ENCODE data around the gene DLGAP1.
"Not testable (repeated sequence)": the region's sequence is repeated elsewhere in the genome, so short reads cannot be mapped to it uniquely, and the experiment has no call there.

Gene DLGAP1

GRCh38 chr18:3478262-3478978 is 976.7 kb downstream of the DLGAP1 start:
- Histone ChIP-seq H3K4me3 (ENCODE audit: low read depth, low read length) (no peak overlapping the region), H3K36me3 (no peaks in the 10 kb centered on the region), H3K4me1 (no peaks in the 10 kb centered on the region), H3K27me3 (no peaks in the 10 kb centered on the region), H3K9me3 (no peaks in the 10 kb centered on the region)
- DNase-seq = no peak
- TF ChIP-seq CTCF (IDR thresholded peaks at IDR 0.05; ENCODE audit: low read depth, low read length) = no peak

GRCh38 chr18:3472681-3473544 is 982.2 kb downstream of the DLGAP1 start:
- H3K27me3 ChIP-seq = no peaks in the 10 kb centered on the region
- no peaks in the 10 kb centered on the region for H3K4me1 ChIP-seq
- H3K4me3 ChIP-seq (ENCODE audit: low read depth, low read length) = no peak overlapping the region
- H3K36me3 ChIP-seq = no peaks in the 10 kb centered on the region
- TF ChIP-seq CTCF (IDR thresholded peaks at IDR 0.05; ENCODE audit: low read depth, low read length) = no peak
- H3K9me3 ChIP-seq = no peaks in the 10 kb centered on the region
- no peak for DNase-seq

GRCh38 chr18:3472121-3472520 is 983.0 kb downstream of the DLGAP1 start:
- not testable (repeated sequence) for H3K36me3 ChIP-seq; H3K27me3 ChIP-seq; DNase-seq; H3K9me3 ChIP-seq; H3K4me3 ChIP-seq (ENCODE audit: low read depth, low read length); H3K4me1 ChIP-seq

- no peak for DNase-seq
- no peaks in the 10 kb centered on the region for H3K9me3 ChIP-seq
- no peaks in the 10 kb centered on the region for H3K4me1 ChIP-seq
- TF ChIP-seq CTCF (IDR thresholded peaks at IDR 0.05; ENCODE audit: low read depth, low read length) = no peak
- H3K36me3 ChIP-seq = no peaks in the 10 kb centered on the region
- H3K27me3 ChIP-seq = no peaks in the 10 kb centered on the region
- H3K4me3 ChIP-seq (ENCODE audit: low read depth, low read length) = no peak overlapping the region
These were observed 983.9 kb downstream of the DLGAP1 start for GRCh38 chr18:3471141-3471648.

- Histone ChIP-seq H3K4me3 (ENCODE audit: low read depth, low read length) (no peak overlapping the region), H3K36me3 (no peaks in the 10 kb centered on the region), H3K4me1 (no peaks in the 10 kb centered on the region), H3K9me3 (no peaks in the 10 kb centered on the region), H3K27me3 (no peaks in the 10 kb centered on the region)
- no peak for TF ChIP-seq CTCF (IDR thresholded peaks at IDR 0.05; ENCODE audit: low read depth, low read length)
- DNase-seq = no peak
These were observed 986.3 kb downstream of the DLGAP1 start for GRCh38 chr18:3468833-3469232.

- no peak for TF ChIP-seq CTCF (IDR thresholded peaks at IDR 0.05; ENCODE audit: low read depth, low read length)
- Histone ChIP-seq H3K9me3 (no peaks in the 10 kb centered on the region), H3K4me1 (no peaks in the 10 kb centered on the region), H3K36me3 (no peaks in the 10 kb centered on the region), H3K4me3 (ENCODE audit: low read depth, low read length) (no peak overlapping the region), H3K27me3 (no peaks in the 10 kb centered on the region)
- DNase-seq = no peak
These were observed 986.9 kb downstream of the DLGAP1 start for GRCh38 chr18:3468066-3468705.
